K562 (cell line): ENCODE data around the gene CDKL1. TPM values are rescaled to one million over a fixed set of nuclear protein-coding genes. Genes with fewer than 3 reads are reported as not detected.
A peak's percentile ranks its signal among the peaks of the same experiment; 100 is the strongest.

Source experiments
- ARID3A ChIP-seq: IDR thresholded peaks from 2 replicates; pipeline ENCODE4 v1.6.1; 2012; ENCODE audit warnings: low read depth, low read length, improper control_type of control experiment, borderline replicate concordance
- ATF2 ChIP-seq: sonication (generic); formaldehyde crosslinking; IDR thresholded peaks from 2 replicates; pipeline ENCODE4 v1.8.1; 2022; ENCODE audit warnings: missing genetic modification reagents
- E2F3 ChIP-seq: fragments of 250-450 bp; sonication (Bioruptor Pico); IDR thresholded peaks from 2 replicates; pipeline ENCODE4 v1.4.0; 2020; ENCODE audit warnings: mild to moderate bottlenecking
- FOSL1 ChIP-seq: fragments of 200-800 bp; sonication (Bioruptor generic); conservative IDR thresholded peaks from 2 replicates; pipeline ENCODE4 v1.6.1; 2016; ENCODE audit warnings: missing genetic modification characterization, missing compliant biosample characterization
- KLF1 ChIP-seq: fragments of 450-650 bp; IDR thresholded peaks from 2 replicates; pipeline ENCODE4 v1.6.1; 2016; ENCODE audit warnings: missing genetic modification characterization, missing compliant biosample characterization
- TEAD1 ChIP-seq, 2 experiments: fragments of 450-650 bp in 1 of 2; sonication (generic) in 1 of 2; formaldehyde crosslinking; IDR thresholded peaks; 2 replicates each; pipeline versions ENCODE4 v1.4.0 to v1.8.0; 2020 to 2022; ENCODE audit warnings: mild to moderate bottlenecking in 2 of 2, missing genetic modification reagents in 1 of 2
- UBTF ChIP-seq, 2 experiments: IDR thresholded peaks; 2 replicates each; pipeline ENCODE4 v1.6.1; 2012; ENCODE audit warnings: improper control_type of control experiment in 2 of 2, low read depth in 2 of 2, low read length in 2 of 2, borderline replicate concordance in 1 of 2
- ZKSCAN1 ChIP-seq: fragments of 150-350 bp; IDR thresholded peaks from 2 replicates; pipeline ENCODE4 v1.6.1; 2016; ENCODE audit warnings: low read depth, low read length
- ZMIZ1 ChIP-seq, 2 experiments: fragments of 150-350 bp in 1 of 2; IDR thresholded peaks; 2 replicates each; pipeline ENCODE4 v1.6.1; 2012 to 2016; ENCODE audit warnings: low read depth in 2 of 2, low read length in 2 of 2, mild to moderate bottlenecking in 1 of 2, moderate library complexity in 1 of 2
- ZNF518B ChIP-seq: fragments of 250-450 bp; sonication (Bioruptor Pico); IDR thresholded peaks from 2 replicates; pipeline ENCODE4 v1.5.0; 2021; ENCODE audit warnings: mild to moderate bottlenecking, moderate library complexity
- ZZZ3 ChIP-seq: fragments of 450-650 bp; IDR thresholded peaks from 2 replicates; pipeline ENCODE4 v1.6.1; 2016; ENCODE audit warnings: antibody characterized with exemption, mild to moderate bottlenecking, moderate library complexity
- polyA plus RNA-seq, 8 experiments: library from polyadenylated mRNA; depleted of rRNA in 4 of 8; stranded (reverse) in 5 of 8; unstranded in 3 of 8; fragments of >200 nt; fragmentation: Nextera tagmentation in 2 of 8; fragmentation: Illumina TruSeq in 1 of 8; extraction: Ambion mirVana in 2 of 8; extraction: Trizol in 1 of 8; gene quantifications; 2 replicates each; pipeline versions ENCODE4 v1.2.1 to v1.2.3, GENCODE V29; 2011 to 2014; ENCODE audit warnings: inconsistent platforms in 1 of 8, missing spikeins in 1 of 8
- total RNA-seq, 7 experiments: library from RNA; depleted of rRNA in 6 of 7; stranded (reverse); fragments of >200 nt in 6 of 7; fragmentation: Illumina TruSeq in 2 of 7; extraction: Trizol in 2 of 7; gene quantifications; 2 replicates each; pipeline versions ENCODE4 v1.2.1 to v1.2.3, GENCODE V29; 2011 to 2021; ENCODE audit warnings: low replicate concordance in 1 of 7

Gene CDKL1
- total and polyA plus RNA-seq, 9 of the 15 experiments (the other 6 are each of a cell fraction or from before 2014, with no cell fraction given) = 2.3 to 35.0 (median 7.5) TPM

- peak; percentile 31 to 77; a peak in 1 of 4 replicates for TF ChIP-seq UBTF (IDR thresholded peaks at IDR 0.05; ENCODE audit: borderline replicate concordance in 1 of 2, low read depth in 2 of 2, low read length in 2 of 2)
- TF ChIP-seq ZMIZ1 (IDR thresholded peaks at IDR 0.05; ENCODE audit: low read depth in 2 of 2, low read length in 2 of 2) = peak in 1 of 2 experiments; percentile 52; a peak in 1 of 4 replicates
- 0 out of 2 replicates have a peak, but pooled peaks have one; percentile 28 for TF ChIP-seq FOSL1 (tag)
- no peak for TF ChIP-seq E2F3 (CRISPR knock-in tag)
- TF ChIP-seq ATF2 (CRISPR knock-in tag) = no peak
- TF ChIP-seq ZKSCAN1 = peak; percentile 90
- 0 out of 2 replicates have a peak, but pooled peaks have one; percentile 10 for TF ChIP-seq ARID3A
- no peak for TF ChIP-seq ZZZ3
- TF ChIP-seq ZNF518B = no peak
- 0 out of 4 replicates have a peak, but pooled peaks of 1 of the 2 experiments have one; percentile 26 for TF ChIP-seq TEAD1 (CRISPR knock-in tag; IDR thresholded peaks at IDR 0.05)
- TF ChIP-seq KLF1 (tag) = no peak
Observed at GRCh38 chr14:50342221-50343078, 54.2 kb downstream of the CDKL1 start (continued).
